HEK293 (cell line): Measurements from ENCODE around the gene ZNF718.

Source experiments
- CTCF ChIA-PET: fragments of 350-600 bp; formaldehyde crosslinking; extraction: SDS; loops from one replicate; lab custom pipeline; 2021; ENCODE audit warnings: antibody characterized with exemption; lab: Yijun Ruan, JAX
- POLR2A ChIA-PET: fragments of 300-600 bp; formaldehyde crosslinking; extraction: SDS; loops from one replicate; lab custom pipeline; 2020; ENCODE audit warnings: antibody characterized with exemption, inconsistent platforms; lab: Yijun Ruan, JAX
- H3K27ac ChIP-seq: fragments of 200-500 bp; sonication (Bioruptor generic); 2 replicates; pipeline ENCODE4 v1.5.1; 2014; ENCODE audit warnings: low read depth, low read length, control low read depth, inconsistent platforms; ENCODE audit errors: extremely low read depth
- H3K36me3 ChIP-seq, 2 experiments: fragments of 200-500 bp in 1 of 2; sonication (Bioruptor generic) in 1 of 2; 1 replicate in 1 of 2; 2 replicates in 1 of 2; pipeline ENCODE4 v1.5.1; 2014 to 2017; ENCODE audit warnings: inconsistent platforms in 2 of 2, low read length in 2 of 2; ENCODE audit not compliant: control insufficient read depth in 2 of 2, insufficient read depth in 1 of 2
- H3K4me1 ChIP-seq: fragments of 200-500 bp; sonication (Bioruptor generic); 2 replicates; pipeline ENCODE4 v1.5.1; 2014; ENCODE audit warnings: mild to moderate bottlenecking, low read length, inconsistent platforms; ENCODE audit not compliant: control insufficient read depth, insufficient read depth
- H3K4me3 ChIP-seq: 2 replicates; pipeline ENCODE4 v1.5.1; 2011; ENCODE audit warnings: low read depth, mild to moderate bottlenecking, control low read depth, low read length, moderate library complexity
- H3K9me3 ChIP-seq: fragments of 200-500 bp; sonication (Bioruptor generic); 2 replicates; pipeline ENCODE4 v1.5.1; 2014; ENCODE audit warnings: low read depth, low read length, inconsistent platforms; ENCODE audit not compliant: control insufficient read depth, insufficient read depth
- GLI4 ChIP-seq: fragments of 450-650 bp; formaldehyde crosslinking; IDR thresholded peaks from 2 replicates; pipeline ENCODE4 v1.5.1; 2016; ENCODE audit warnings: missing biosample characterization, missing genetic modification characterization
- GLIS2 ChIP-seq: fragments of 450-650 bp; formaldehyde crosslinking; IDR thresholded peaks from 2 replicates; pipeline ENCODE4 v1.5.1; 2016; ENCODE audit warnings: missing biosample characterization, missing genetic modification characterization
- HOXA7 ChIP-seq: sonication (generic); formaldehyde crosslinking; IDR thresholded peaks from 2 replicates; pipeline ENCODE4 v1.8.1; 2022; ENCODE audit warnings: missing genetic modification reagents, borderline replicate concordance
- KLF10 ChIP-seq: fragments of 450-650 bp; IDR thresholded peaks from 2 replicates; pipeline ENCODE4 v1.5.1; 2018; ENCODE audit warnings: missing biosample characterization, mild to moderate bottlenecking, missing genetic modification characterization
- SETDB1 ChIP-seq: IDR thresholded peaks from one replicate; pipeline ENCODE4 v1.6.1; 2017; ENCODE audit warnings: mild to moderate bottlenecking, low read length, moderate library complexity, mixed read lengths; ENCODE audit not compliant: insufficient read length
- TRIM28 ChIP-seq: IDR thresholded peaks from 2 replicates; pipeline ENCODE4 v1.6.1; 2011; ENCODE audit warnings: low read length, control low read depth, borderline replicate concordance
- YY2 ChIP-seq: fragments of 450-650 bp; formaldehyde crosslinking; IDR thresholded peaks from 2 replicates; pipeline ENCODE4 v1.5.1; 2016; ENCODE audit warnings: missing biosample characterization, missing genetic modification characterization
- ZBTB20 ChIP-seq: fragments of 450-650 bp; formaldehyde crosslinking; IDR thresholded peaks from 2 replicates; pipeline ENCODE4 v1.5.1; 2016; ENCODE audit warnings: missing biosample characterization, missing genetic modification characterization
- ZBTB44 ChIP-seq: fragments of 450-650 bp; IDR thresholded peaks from 2 replicates; pipeline ENCODE4 v1.5.1; 2018; ENCODE audit warnings: missing biosample characterization, mild to moderate bottlenecking, missing genetic modification characterization
- ZNF114 ChIP-seq: fragments of 450-650 bp; formaldehyde crosslinking; IDR thresholded peaks from 2 replicates; pipeline ENCODE4 v1.5.0; 2017; ENCODE audit warnings: missing biosample characterization, missing genetic modification characterization
- ZNF133 ChIP-seq: fragments of 450-650 bp; formaldehyde crosslinking; IDR thresholded peaks from 2 replicates; pipeline ENCODE4 v1.5.1; 2016; ENCODE audit warnings: missing biosample characterization, missing genetic modification characterization
- ZNF138 ChIP-seq: fragments of 450-650 bp; formaldehyde crosslinking; IDR thresholded peaks from 2 replicates; pipeline ENCODE4 v1.5.1; 2016; ENCODE audit warnings: missing biosample characterization, missing genetic modification characterization, borderline replicate concordance
- ZNF19 ChIP-seq: fragments of 450-650 bp; formaldehyde crosslinking; IDR thresholded peaks from 2 replicates; pipeline ENCODE4; 2016; ENCODE audit warnings: missing biosample characterization, missing genetic modification characterization, low read depth
- ZNF2 ChIP-seq: fragments of 450-650 bp; formaldehyde crosslinking; IDR thresholded peaks from 2 replicates; pipeline ENCODE4 v1.5.1; 2016; ENCODE audit warnings: missing biosample characterization, missing genetic modification characterization
- ZNF239 ChIP-seq: fragments of 450-650 bp; formaldehyde crosslinking; IDR thresholded peaks from 2 replicates; pipeline ENCODE4 v1.5.1; 2016; ENCODE audit warnings: missing biosample characterization, missing genetic modification characterization
- ZNF404 ChIP-seq: fragments of 450-650 bp; formaldehyde crosslinking; IDR thresholded peaks from 2 replicates; pipeline ENCODE4 v1.5.1; 2017; ENCODE audit warnings: missing biosample characterization, missing genetic modification characterization
- ZNF426 ChIP-seq: fragments of 450-650 bp; formaldehyde crosslinking; IDR thresholded peaks from 2 replicates; pipeline ENCODE4 v1.5.1; 2017; ENCODE audit warnings: missing biosample characterization, missing genetic modification characterization, mild to moderate bottlenecking, inconsistent platforms, moderate library complexity
- ZNF48 ChIP-seq: fragments of 450-650 bp; formaldehyde crosslinking; IDR thresholded peaks from 2 replicates; pipeline ENCODE4 v1.5.1; 2016; ENCODE audit warnings: missing biosample characterization, missing genetic modification characterization
- ZNF561 ChIP-seq: fragments of 450-650 bp; IDR thresholded peaks from 2 replicates; pipeline ENCODE4 v1.5.1; 2018; ENCODE audit warnings: missing biosample characterization, missing genetic modification characterization, borderline replicate concordance
- ZNF629 ChIP-seq: fragments of 450-650 bp; formaldehyde crosslinking; IDR thresholded peaks from 2 replicates; pipeline ENCODE4 v1.5.1; 2017; ENCODE audit warnings: missing biosample characterization, missing genetic modification characterization
- ZNF645 ChIP-seq: fragments of 450-650 bp; formaldehyde crosslinking; IDR thresholded peaks from 2 replicates; pipeline ENCODE4; 2016; ENCODE audit warnings: missing biosample characterization, missing genetic modification characterization
- ZNF660 ChIP-seq: fragments of 450-650 bp; IDR thresholded peaks from 2 replicates; pipeline ENCODE4 v1.5.1; 2018; ENCODE audit warnings: missing biosample characterization, mild to moderate bottlenecking, missing genetic modification characterization
- ZNF677 ChIP-seq: fragments of 450-650 bp; IDR thresholded peaks from 2 replicates; pipeline ENCODE4 v1.5.0; 2018; ENCODE audit warnings: missing biosample characterization, mild to moderate bottlenecking, missing genetic modification characterization, moderate library complexity
- ZSCAN4 ChIP-seq: fragments of 450-650 bp; formaldehyde crosslinking; IDR thresholded peaks from 2 replicates; pipeline ENCODE4 v1.5.1; 2017; ENCODE audit warnings: missing biosample characterization, missing genetic modification characterization
- TF ChIP-seq, protein P1 (sequence below): fragments of 450-650 bp; formaldehyde crosslinking; conservative IDR thresholded peaks from 2 replicates; pipeline ENCODE4 v1.5.1; 2016; ENCODE audit warnings: low read depth, missing biosample characterization, missing genetic modification characterization
- TF ChIP-seq, protein P2 (sequence below): fragments of 450-650 bp; formaldehyde crosslinking; IDR thresholded peaks from 2 replicates; pipeline ENCODE4 v1.5.1; 2017; ENCODE audit warnings: missing biosample characterization, missing genetic modification characterization

The ZNF718 gene

DNA sequence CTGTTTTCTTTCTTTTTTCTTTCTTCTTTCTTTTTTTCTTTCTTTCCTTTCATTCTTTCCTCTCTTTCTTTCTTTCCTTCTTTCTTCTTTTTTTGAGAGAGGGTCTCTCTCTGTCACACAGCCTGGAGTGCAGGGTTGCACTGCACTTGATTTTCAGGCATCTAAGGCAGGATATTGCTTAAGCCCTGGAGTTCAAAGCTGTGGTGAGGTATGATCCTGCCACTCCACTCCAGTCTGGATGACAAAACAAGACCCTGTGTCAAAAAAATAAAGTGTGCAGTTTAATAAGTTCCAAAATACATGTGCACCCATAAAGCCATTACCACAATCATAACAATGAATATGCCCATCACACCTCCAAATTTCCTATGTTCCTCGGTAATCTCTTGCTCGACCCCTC lies 10.6 kb upstream of the ZNF718 start:
- ChIA-PET CTCF (no interaction called here), POLR2A (no interaction called here)
- Histone ChIP-seq H3K27ac (no peak overlapping the region), H3K4me1 (no peaks in the 10 kb centered on the region), H3K9me3 (no peaks in the 10 kb centered on the region), H3K4me3 (no peak overlapping the region), H3K36me3 (no peaks in the 10 kb centered on the region)
- TF ChIP-seq ZNF19 (tag by site-specific recombination): no peak
- TF ChIP-seq ZNF138 (tag by site-specific recombination): no peak
- TF ChIP-seq ZNF404: no peak
- no peak for TF ChIP-seq ZNF660 (tag by site-specific recombination)
- no peak for TF ChIP-seq ZNF114 (tag by site-specific recombination)
- no peak for TF ChIP-seq ZNF133 (tag by site-specific recombination)
- TF ChIP-seq ZNF2 (tag by site-specific recombination): no peak
- TF ChIP-seq ZNF426 (tag by site-specific recombination): no peak
- no peak for TF ChIP-seq HOXA7
- no peak for TF ChIP-seq ZBTB20

- H3K36me3 ChIP-seq: no peaks in the 10 kb centered on the region
- H3K9me3 ChIP-seq: no peaks in the 10 kb centered on the region
- TF ChIP-seq GLI4 (tag by site-specific recombination): no peak
- TF ChIP-seq ZNF645: no peak
- TF ChIP-seq TRIM28: no peak
- TF ChIP-seq, protein P1, sequence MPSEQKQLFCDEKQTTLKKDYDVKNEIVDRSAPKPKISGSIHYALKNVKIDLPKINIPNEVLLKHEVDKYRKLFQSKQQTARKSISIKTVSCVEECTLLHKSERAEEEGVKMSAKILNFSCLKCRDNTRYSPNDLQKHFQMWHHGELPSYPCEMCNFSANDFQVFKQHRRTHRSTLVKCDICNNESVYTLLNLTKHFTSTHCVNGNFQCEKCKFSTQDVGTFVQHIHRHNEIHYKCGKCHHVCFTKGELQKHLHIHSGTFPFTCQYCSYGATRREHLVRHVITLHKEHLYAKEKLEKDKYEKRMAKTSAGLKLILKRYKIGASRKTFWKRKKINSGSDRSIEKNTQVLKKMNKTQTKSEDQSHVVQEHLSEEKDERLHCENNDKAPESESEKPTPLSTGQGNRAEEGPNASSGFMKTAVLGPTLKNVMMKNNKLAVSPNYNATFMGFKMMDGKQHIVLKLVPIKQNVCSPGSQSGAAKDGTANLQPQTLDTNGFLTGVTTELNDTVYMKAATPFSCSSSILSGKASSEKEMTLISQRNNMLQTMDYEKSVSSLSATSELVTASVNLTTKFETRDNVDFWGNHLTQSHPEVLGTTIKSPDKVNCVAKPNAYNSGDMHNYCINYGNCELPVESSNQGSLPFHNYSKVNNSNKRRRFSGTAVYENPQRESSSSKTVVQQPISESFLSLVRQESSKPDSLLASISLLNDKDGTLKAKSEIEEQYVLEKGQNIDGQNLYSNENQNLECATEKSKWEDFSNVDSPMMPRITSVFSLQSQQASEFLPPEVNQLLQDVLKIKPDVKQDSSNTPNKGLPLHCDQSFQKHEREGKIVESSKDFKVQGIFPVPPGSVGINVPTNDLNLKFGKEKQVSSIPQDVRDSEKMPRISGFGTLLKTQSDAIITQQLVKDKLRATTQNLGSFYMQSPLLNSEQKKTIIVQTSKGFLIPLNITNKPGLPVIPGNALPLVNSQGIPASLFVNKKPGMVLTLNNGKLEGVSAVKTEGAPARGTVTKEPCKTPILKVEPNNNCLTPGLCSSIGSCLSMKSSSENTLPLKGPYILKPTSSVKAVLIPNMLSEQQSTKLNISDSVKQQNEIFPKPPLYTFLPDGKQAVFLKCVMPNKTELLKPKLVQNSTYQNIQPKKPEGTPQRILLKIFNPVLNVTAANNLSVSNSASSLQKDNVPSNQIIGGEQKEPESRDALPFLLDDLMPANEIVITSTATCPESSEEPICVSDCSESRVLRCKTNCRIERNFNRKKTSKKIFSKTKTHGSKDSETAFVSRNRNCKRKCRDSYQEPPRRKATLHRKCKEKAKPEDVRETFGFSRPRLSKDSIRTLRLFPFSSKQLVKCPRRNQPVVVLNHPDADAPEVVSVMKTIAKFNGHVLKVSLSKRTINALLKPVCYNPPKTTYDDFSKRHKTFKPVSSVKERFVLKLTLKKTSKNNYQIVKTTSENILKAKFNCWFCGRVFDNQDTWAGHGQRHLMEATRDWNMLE (tag by site-specific recombination): no peak
- TF ChIP-seq GLIS2 (tag by site-specific recombination): no peak
- TF ChIP-seq ZBTB44 (tag by site-specific recombination): no peak
- no peak for TF ChIP-seq ZNF239 (tag by site-specific recombination)
- TF ChIP-seq ZSCAN4 (tag by site-specific recombination): no peak
- TF ChIP-seq ZNF677 (tag by site-specific recombination): no peak
- TF ChIP-seq KLF10 (tag by site-specific recombination): no peak
- no peak for TF ChIP-seq ZNF561
- no peak for TF ChIP-seq YY2 (tag by site-specific recombination)
- no peak for TF ChIP-seq ZNF629 (tag by site-specific recombination)
- no peak for TF ChIP-seq ZNF48 (tag by site-specific recombination)
- TF ChIP-seq, protein P2, sequence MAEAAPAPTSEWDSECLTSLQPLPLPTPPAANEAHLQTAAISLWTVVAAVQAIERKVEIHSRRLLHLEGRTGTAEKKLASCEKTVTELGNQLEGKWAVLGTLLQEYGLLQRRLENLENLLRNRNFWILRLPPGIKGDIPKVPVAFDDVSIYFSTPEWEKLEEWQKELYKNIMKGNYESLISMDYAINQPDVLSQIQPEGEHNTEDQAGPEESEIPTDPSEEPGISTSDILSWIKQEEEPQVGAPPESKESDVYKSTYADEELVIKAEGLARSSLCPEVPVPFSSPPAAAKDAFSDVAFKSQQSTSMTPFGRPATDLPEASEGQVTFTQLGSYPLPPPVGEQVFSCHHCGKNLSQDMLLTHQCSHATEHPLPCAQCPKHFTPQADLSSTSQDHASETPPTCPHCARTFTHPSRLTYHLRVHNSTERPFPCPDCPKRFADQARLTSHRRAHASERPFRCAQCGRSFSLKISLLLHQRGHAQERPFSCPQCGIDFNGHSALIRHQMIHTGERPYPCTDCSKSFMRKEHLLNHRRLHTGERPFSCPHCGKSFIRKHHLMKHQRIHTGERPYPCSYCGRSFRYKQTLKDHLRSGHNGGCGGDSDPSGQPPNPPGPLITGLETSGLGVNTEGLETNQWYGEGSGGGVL (tag by site-specific recombination): no peak
- TF ChIP-seq SETDB1: no peak
- H3K4me3 ChIP-seq: no peak overlapping the region
- POLR2A ChIA-PET: no interaction called here
- CTCF ChIA-PET: no interaction called here
- H3K4me1 ChIP-seq: no peaks in the 10 kb centered on the region
- no peak overlapping the region for H3K27ac ChIP-seq
Observed at GRCh38 chr4:114149-114548, 10.2 kb upstream of the ZNF718 start.
